ENCODE measurements around the gene TSEN15. TPM values are rescaled to one million over a fixed set of nuclear protein-coding genes. Genes with fewer than 3 reads are reported as not detected.

Gene TSEN15
- total RNA-seq, 6 experiments from 2014 or later = 9.6 to 17.1 (median 11.3) TPM

DNA sequence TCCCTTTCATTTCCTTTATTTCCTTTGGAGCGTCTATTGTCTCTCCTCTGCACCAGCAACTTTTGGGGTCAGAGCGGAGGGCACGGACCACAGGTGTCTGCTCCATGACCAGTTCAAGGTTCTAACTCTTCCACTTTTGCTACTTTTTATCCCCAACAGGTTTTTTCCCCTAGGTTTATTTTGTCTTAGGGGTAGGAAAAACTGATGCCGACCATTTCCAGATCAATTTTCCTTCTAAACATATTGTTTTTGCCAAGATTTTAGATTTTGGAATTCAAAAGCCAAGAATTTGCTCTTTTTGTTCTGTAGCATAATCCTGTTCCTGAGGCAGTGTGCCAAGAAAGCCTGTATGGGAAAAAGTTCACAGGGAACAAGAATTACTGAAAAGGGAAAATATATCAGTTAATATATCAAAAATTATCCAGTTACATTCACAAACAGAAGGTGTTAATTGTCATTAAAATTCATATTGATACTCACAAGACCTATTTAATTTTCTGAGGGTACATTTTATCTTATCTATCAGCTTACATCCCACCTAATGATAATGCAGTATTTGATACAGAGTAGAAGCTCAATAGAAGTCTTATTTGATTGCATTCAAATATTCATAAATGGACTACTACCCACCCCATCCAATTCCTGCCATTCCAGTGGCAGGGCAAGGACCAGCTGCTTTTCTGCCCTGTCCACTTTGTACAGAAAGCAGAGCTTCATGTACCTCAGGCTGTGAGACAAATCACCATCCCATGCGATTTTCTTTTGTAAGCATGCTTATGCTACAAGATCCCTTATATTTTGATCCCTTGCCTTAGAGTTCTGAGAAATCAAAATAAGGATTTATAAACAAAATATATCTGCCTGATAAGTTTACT, 31.2 kb downstream of the TSEN15 start:
- DNase-seq = no peak

DNA sequence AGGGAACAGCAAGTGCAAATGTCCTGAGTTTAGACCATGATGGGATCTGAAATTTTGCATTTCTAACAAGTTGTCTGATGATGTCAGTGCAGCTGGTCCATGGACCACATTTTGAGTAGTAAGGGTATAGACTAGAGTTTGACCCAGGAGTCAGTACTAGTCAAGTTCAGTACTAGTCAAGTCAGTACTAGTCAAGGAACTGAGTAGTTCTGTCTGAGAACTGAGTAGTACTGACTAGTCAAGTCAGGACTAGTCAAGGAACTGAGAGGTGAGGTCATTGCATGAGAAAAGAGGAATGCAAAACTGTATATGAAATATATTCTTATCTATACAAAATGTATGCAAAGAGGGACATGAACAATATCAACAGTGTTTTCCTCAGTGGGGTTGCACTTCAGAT, 34.1 kb downstream of the TSEN15 start:
- H3K4me3 ChIP-seq = no peak overlapping the region
- intact Hi-C loops (cut with DNase I) = loop anchor here in 1 of 2 donors (10.0 kb wide), 1 partner anchor 139 kb away; no protein-coding TSS in a partner anchor
- no peak overlapping the region for H3K27ac ChIP-seq
- H3K4me1 ChIP-seq = no peaks in the 10 kb centered on the region
- DNase-seq = no peak
- no peak for ATAC-seq
- TF ChIP-seq POLR2A (IDR thresholded peaks at IDR 0.05) = no peak
- TF ChIP-seq, protein P1, sequence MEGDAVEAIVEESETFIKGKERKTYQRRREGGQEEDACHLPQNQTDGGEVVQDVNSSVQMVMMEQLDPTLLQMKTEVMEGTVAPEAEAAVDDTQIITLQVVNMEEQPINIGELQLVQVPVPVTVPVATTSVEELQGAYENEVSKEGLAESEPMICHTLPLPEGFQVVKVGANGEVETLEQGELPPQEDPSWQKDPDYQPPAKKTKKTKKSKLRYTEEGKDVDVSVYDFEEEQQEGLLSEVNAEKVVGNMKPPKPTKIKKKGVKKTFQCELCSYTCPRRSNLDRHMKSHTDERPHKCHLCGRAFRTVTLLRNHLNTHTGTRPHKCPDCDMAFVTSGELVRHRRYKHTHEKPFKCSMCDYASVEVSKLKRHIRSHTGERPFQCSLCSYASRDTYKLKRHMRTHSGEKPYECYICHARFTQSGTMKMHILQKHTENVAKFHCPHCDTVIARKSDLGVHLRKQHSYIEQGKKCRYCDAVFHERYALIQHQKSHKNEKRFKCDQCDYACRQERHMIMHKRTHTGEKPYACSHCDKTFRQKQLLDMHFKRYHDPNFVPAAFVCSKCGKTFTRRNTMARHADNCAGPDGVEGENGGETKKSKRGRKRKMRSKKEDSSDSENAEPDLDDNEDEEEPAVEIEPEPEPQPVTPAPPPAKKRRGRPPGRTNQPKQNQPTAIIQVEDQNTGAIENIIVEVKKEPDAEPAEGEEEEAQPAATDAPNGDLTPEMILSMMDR (IDR thresholded peaks at IDR 0.05) = no peak
- no peaks in the 10 kb centered on the region for H3K9me3 ChIP-seq
- H3K27me3 ChIP-seq = no peaks in the 10 kb centered on the region
- H3K36me3 ChIP-seq = no peaks in the 10 kb centered on the region

More for the DNA sequence above, 31.2 kb downstream of the TSEN15 start:
- H3K27me3 ChIP-seq = no peaks in the 10 kb centered on the region
- TF ChIP-seq POLR2A (IDR thresholded peaks at IDR 0.05) = no peak
- TF ChIP-seq, protein P1 (IDR thresholded peaks at IDR 0.05) = no peak
- no peak overlapping the region for H3K27ac ChIP-seq
- H3K4me3 ChIP-seq = no peak overlapping the region
- WGBS (ENCODE audit: insufficient coverage, low coverage, low lambda C conversion rate, missing lambda C conversion rate) = 79% methylated on average over 5 of the region's 5 CpGs
- ATAC-seq = no peak
- no peaks in the 10 kb centered on the region for H3K4me1 ChIP-seq
- intact Hi-C loops (cut with DNase I) = loop anchor here in 1 of 2 donors (10.0 kb wide), 1 partner anchor 142 kb away; no protein-coding TSS in a partner anchor
- H3K9me3 ChIP-seq = no peaks in the 10 kb centered on the region
- no peaks in the 10 kb centered on the region for H3K36me3 ChIP-seq

DNA sequence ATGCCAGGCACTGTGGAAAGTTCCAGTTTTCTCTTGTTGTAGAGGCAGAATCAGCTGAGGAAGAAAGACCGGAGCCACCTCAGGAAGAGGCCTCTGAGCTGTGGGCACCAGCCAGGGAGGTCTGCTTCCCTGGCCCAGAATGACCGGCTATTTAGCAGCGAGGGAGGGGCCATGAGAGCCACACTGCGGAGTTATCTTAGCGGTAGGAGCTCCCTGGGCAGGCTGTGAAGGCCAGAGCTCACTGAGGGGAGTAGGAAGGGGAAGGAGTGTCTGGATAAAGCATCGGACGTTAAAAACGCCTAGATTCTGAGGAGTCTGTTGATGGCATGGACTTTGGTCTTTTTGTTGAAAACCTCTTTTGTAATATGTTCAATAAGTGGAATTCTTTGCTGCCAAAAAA, 36.5 kb downstream of the TSEN15 start:
- Histone ChIP-seq H3K4me3 (no peak overlapping the region), H3K9me3 (no peaks in the 10 kb centered on the region), H3K27ac (no peak overlapping the region), H3K36me3 (no peaks in the 10 kb centered on the region), H3K4me1 (no peaks in the 10 kb centered on the region), H3K27me3 (no peaks in the 10 kb centered on the region)
- TF ChIP-seq, protein P1 (IDR thresholded peaks at IDR 0.05) = no peak
- no peak for TF ChIP-seq POLR2A (IDR thresholded peaks at IDR 0.05)
- DNase-seq (no peak), ATAC-seq (no peak)
- WGBS (ENCODE audit: insufficient coverage, low coverage, low lambda C conversion rate, missing lambda C conversion rate) = 73% methylated on average over 7 of the region's 8 CpGs
- intact Hi-C loops (cut with DNase I) = loop anchor here in 1 of 2 donors (10.0 kb wide), 1 partner anchor 137 kb away; no protein-coding TSS in a partner anchor

DNA sequence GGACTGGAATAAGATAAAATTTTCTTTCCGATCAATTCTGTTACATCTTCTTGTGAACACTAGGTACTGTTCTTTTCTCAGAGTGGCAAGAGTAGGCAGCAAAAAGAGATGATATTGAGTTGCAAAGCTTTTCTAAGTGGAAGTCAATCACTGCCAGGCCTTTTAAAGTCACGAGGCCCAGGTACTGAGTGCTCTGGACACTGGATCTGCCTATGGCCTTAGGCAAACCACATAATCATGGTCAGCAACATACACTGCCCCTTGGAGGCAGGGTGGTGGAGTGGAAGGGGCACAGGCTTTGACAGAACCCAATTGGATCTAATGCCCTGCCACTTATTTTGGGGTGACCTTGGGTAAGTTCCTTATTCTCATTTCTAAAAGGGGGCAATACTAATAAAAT, 41.5 kb downstream of the TSEN15 start:
- DNase-seq (no peak), ATAC-seq (no peak)
- H3K27me3 ChIP-seq = no peaks in the 10 kb centered on the region
- no peaks in the 10 kb centered on the region for H3K9me3 ChIP-seq
- H3K4me3 ChIP-seq = no peak overlapping the region
- no peaks in the 10 kb centered on the region for H3K4me1 ChIP-seq
- no peak overlapping the region for H3K27ac ChIP-seq
- 91% methylated on average over 2 of the region's 2 CpGs for WGBS (ENCODE audit: insufficient coverage, low coverage, low lambda C conversion rate, missing lambda C conversion rate)
- TF ChIP-seq POLR2A (IDR thresholded peaks at IDR 0.05) = no peak
- TF ChIP-seq, protein P1 (IDR thresholded peaks at IDR 0.05) = no peak
- intact Hi-C loops (cut with DNase I) = no loop called here
- no peaks in the 10 kb centered on the region for H3K36me3 ChIP-seq

All from right lobe of liver (tissue), 6 donors.